CD4-positive, alpha-beta T cell treated with Interferon gamma for 1 hour (primary cell): ENCODE data around the gene TMEM163.
"Not testable (repeated sequence)": the region's sequence is repeated elsewhere in the genome, so short reads cannot be mapped to it uniquely, and the experiment has no call there.

Source experiments
- DNase-seq: peaks from one replicate; pipeline ENCODE4 v3.0.0-alpha.2; 2020

Gene TMEM163

GRCh38 chr2:134718817-134719814 lies at the start of gene TMEM163:
TMEM163 (minus strand) TSS chr2:134719000.
- peak; percentile 38 for DNase-seq

- DNase-seq: no peak
Observed at GRCh38 chr2:134766583-134766982, 47.8 kb upstream of the TMEM163 start.

- DNase-seq: no peak
Observed at GRCh38 chr2:134765987-134766386, 47.2 kb upstream of the TMEM163 start.

- DNase-seq: no peak
Observed at GRCh38 chr2:134764164-134764563, 45.4 kb upstream of the TMEM163 start.

GRCh38 chr2:134763164-134763710 lies 44.4 kb upstream of the TMEM163 start:
- DNase-seq: no peak

- DNase-seq: no peak
Observed at GRCh38 chr2:134762508-134762907, 43.7 kb upstream of the TMEM163 start.

GRCh38 chr2:134760385-134760784 lies 41.6 kb upstream of the TMEM163 start:
- no peak for DNase-seq

GRCh38 chr2:134758633-134759032 lies 39.8 kb upstream of the TMEM163 start:
- DNase-seq: no peak

- not testable (repeated sequence) for DNase-seq
Observed at GRCh38 chr2:134751981-134752380, 33.2 kb upstream of the TMEM163 start.

GRCh38 chr2:134745546-134745945 lies 26.7 kb upstream of the TMEM163 start:
- no peak for DNase-seq

- no peak for DNase-seq
Observed at GRCh38 chr2:134745023-134745422, 26.2 kb upstream of the TMEM163 start.

GRCh38 chr2:134739879-134740301 lies 21.1 kb upstream of the TMEM163 start:
- DNase-seq: peak; percentile 74

GRCh38 chr2:134739236-134739878 lies 20.6 kb upstream of the TMEM163 start:
- peak; percentile 40 for DNase-seq

GRCh38 chr2:134738141-134738870 lies 19.5 kb upstream of the TMEM163 start:
- DNase-seq: no peak

- peak; percentile 33 for DNase-seq
Observed at GRCh38 chr2:134737671-134738070, 18.9 kb upstream of the TMEM163 start.

- no peak for DNase-seq
Observed at GRCh38 chr2:134736167-134736880, 17.5 kb upstream of the TMEM163 start.

- DNase-seq: no peak
Observed at GRCh38 chr2:134728163-134728562, 9.4 kb upstream of the TMEM163 start.

- no peak for DNase-seq
Observed at GRCh38 chr2:134727385-134727784, 8.6 kb upstream of the TMEM163 start.

- DNase-seq: no peak
Observed at GRCh38 chr2:134726645-134727044, 7.8 kb upstream of the TMEM163 start.

- no peak for DNase-seq
Observed at GRCh38 chr2:134725876-134726275, 7.1 kb upstream of the TMEM163 start.

- no peak for DNase-seq
Observed at GRCh38 chr2:134724341-134724740, 5.5 kb upstream of the TMEM163 start.

- not testable (repeated sequence) for DNase-seq
Observed at GRCh38 chr2:134723742-134724141, 4.9 kb upstream of the TMEM163 start.
